HG03175 (cell line): ENCODE data around the gene MPO.

ENCODE experiments used
- ATAC-seq: cut with Tn5 transposase; IDR thresholded peaks from one replicate; pipeline ENCODE4 v1.9.1; 2021; ENCODE audit warnings: mild to moderate bottlenecking, moderate library complexity; ENCODE audit not compliant: unreplicated experiment

The MPO gene

GRCh38 chr17:58320570-58321323 lies 40.0 kb upstream of the MPO start:
- no peak for ATAC-seq

GRCh38 chr17:58320163-58320558 lies 39.4 kb upstream of the MPO start:
- no peak for ATAC-seq

GRCh38 chr17:58319173-58320162 lies 38.7 kb upstream of the MPO start:
- no peak for ATAC-seq

GRCh38 chr17:58318627-58319172 lies 38.0 kb upstream of the MPO start:
- no peak for ATAC-seq

- no peak for ATAC-seq
Measured at GRCh38 chr17:58318065-58318481, 37.3 kb upstream of the MPO start.

- peak; percentile 59 for ATAC-seq
Measured at GRCh38 chr17:58317421-58318064, 36.8 kb upstream of the MPO start.

- ATAC-seq = no peak
Measured at GRCh38 chr17:58316260-58316960, 35.7 kb upstream of the MPO start.

GRCh38 chr17:58315750-58316149 lies 35.0 kb upstream of the MPO start:
- no peak for ATAC-seq

GRCh38 chr17:58315281-58315711 lies 34.6 kb upstream of the MPO start:
- ATAC-seq = no peak

GRCh38 chr17:58314706-58315015 lies 33.9 kb upstream of the MPO start:
- ATAC-seq = no peak

GRCh38 chr17:58313815-58314705 lies 33.3 kb upstream of the MPO start:
- no peak for ATAC-seq

- ATAC-seq = no peak
Measured at GRCh38 chr17:58312829-58313228, 32.1 kb upstream of the MPO start.

GRCh38 chr17:58312021-58312630 lies 31.4 kb upstream of the MPO start:
- ATAC-seq = no peak

GRCh38 chr17:58311429-58311894 lies 30.7 kb upstream of the MPO start:
- ATAC-seq = no peak

- ATAC-seq = no peak
Measured at GRCh38 chr17:58310511-58311428, 30.0 kb upstream of the MPO start.

GRCh38 chr17:58309918-58310259 lies 29.2 kb upstream of the MPO start:
- ATAC-seq = no peak

- no peak for ATAC-seq
Measured at GRCh38 chr17:58308985-58309917, 28.5 kb upstream of the MPO start.
